GM19023 (cell line): Measurements from ENCODE around the gene DBP.
"Not testable (repeated sequence)": the region's sequence is repeated elsewhere in the genome, so short reads cannot be mapped to it uniquely, and the experiment has no call there.

Source experiments
- ATAC-seq: cut with Tn5 transposase; IDR thresholded peaks from one replicate; pipeline ENCODE4 v1.9.1; 2021; ENCODE audit warnings: mild to moderate bottlenecking, moderate library complexity; ENCODE audit not compliant: unreplicated experiment

The DBP gene, protein sequence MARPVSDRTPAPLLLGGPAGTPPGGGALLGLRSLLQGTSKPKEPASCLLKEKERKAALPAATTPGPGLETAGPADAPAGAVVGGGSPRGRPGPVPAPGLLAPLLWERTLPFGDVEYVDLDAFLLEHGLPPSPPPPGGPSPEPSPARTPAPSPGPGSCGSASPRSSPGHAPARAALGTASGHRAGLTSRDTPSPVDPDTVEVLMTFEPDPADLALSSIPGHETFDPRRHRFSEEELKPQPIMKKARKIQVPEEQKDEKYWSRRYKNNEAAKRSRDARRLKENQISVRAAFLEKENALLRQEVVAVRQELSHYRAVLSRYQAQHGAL

DNA sequence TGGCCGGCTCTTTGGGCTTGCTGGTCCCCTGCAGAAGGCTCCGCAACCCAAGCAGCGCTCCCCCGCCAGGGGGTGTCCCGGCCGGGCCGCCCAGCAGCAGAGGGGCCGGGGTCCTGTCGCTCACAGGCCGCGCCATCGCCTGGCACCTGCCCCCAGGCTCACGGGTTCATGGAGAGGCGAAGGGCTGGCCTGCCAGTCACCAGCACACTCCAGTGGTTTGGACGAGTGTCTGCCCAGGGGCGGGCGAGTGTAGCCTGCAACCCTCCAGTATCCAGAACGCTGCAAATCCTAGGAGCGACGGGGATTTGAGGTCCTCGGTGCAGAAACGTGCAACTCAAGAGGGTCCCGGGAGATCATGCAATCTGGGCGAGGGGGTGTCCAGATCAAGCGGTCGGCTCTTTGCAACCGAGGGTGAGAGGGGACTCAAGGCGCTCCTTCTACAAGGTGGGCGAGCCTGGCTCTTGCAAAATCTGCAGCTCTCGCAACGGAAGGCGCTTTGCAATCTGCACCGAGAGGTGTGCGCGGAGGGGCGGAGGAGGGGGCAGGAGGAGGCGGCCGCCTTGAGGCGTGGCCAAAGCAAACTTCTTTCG lies at the start of gene DBP:
Gene DBP (minus strand): TSS at position 521 of the 590 bp plus-strand sequence. CDS start 385 bp downstream, at position 136.
- ATAC-seq = no peak

DNA sequence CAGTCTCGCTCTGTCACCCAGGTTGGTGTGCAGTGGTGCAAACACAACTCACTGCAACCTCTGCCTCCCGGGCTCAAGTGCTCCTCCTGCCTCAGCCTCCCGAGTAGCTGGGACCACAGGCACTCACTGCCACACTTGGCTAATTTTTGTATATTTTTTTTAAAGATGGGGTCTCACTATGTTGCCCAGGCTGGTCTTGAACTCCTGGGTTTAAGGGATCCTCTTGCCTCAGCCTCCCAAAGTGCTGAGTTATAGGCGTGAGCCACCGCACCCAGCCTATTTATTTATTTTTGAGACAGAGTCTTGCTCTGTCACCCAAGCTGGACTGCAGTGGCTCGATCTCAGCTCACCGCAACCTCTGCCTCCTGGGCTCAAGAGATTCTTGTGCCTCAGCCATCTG lies 49.5 kb upstream of the DBP start:
- not testable (repeated sequence) for ATAC-seq

DNA sequence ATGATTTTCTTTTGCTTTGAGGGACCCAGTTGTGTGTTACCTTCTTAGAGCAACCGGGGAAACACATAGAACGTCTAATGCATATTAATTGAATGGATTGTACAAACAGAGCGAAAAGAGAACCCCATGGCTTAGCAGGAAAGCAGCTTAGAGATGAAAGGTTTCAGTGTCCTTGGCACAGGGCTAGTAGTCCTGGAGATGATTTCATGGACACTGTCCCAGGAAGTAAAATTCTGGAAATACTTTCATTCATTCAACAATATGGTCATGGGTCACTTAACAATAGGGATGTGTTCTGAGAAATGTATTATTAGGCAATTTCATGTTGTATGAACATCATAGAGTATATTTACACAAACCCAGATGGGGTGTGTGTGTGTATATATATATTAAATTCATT lies 48.9 kb upstream of the DBP start:
- ATAC-seq = no peak

DNA sequence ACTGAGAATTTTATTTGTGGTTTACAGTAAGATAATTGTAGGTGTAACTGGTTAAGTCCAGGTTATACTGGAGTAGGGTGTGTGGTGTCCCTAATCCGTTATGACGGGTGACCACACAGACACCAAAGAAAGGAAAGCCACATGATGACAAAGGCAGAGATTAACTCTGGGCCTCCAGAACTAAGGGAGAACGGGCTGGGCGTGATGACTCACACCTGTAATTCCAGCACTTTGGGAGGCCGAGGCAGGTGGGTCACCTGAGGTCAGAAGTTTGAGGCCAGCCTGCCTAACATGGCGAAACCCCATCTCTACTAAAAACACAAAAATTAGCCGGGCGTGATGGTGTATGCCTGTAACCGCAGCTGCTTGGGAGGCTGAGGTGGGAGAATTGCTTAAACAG lies 48.4 kb upstream of the DBP start:
- ATAC-seq = no peak

DNA sequence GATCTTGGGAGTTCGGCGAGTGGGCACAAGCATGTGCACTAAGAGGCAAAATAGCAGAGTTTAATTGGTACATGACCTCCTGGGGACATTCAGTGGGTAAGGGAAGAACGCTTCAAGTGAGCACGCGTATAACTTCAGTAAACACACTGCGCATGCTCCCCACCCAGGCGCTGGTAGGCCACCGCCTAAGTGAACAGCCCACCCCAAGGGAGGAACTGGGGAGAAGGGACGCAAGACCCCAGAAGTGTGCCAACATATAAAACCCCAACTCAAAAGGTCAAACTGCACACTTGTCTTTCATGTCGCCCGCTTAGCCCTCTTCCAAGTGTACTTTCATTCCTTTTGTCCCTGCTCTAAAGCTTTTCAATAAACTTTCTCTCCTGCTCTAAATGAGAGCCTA lies 46.2 kb upstream of the DBP start:
- no peak for ATAC-seq

DNA sequence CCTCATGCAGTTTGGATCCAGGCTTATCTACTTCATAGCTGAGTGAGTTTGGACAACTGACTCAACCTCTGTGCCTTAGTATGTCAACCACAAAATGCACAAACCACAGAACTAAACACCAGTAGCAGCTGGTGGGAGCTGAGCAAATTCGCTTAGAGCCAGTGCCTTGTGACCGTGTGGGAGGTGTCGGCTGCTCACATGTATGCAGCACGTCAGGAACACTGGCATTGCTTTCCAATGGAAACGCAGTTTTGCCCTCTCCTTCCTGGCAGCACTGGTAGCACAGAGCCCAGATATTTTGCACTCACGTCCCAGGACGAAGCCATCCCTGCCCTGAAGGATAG lies 43.9 kb upstream of the DBP start:
- ATAC-seq = no peak

DNA sequence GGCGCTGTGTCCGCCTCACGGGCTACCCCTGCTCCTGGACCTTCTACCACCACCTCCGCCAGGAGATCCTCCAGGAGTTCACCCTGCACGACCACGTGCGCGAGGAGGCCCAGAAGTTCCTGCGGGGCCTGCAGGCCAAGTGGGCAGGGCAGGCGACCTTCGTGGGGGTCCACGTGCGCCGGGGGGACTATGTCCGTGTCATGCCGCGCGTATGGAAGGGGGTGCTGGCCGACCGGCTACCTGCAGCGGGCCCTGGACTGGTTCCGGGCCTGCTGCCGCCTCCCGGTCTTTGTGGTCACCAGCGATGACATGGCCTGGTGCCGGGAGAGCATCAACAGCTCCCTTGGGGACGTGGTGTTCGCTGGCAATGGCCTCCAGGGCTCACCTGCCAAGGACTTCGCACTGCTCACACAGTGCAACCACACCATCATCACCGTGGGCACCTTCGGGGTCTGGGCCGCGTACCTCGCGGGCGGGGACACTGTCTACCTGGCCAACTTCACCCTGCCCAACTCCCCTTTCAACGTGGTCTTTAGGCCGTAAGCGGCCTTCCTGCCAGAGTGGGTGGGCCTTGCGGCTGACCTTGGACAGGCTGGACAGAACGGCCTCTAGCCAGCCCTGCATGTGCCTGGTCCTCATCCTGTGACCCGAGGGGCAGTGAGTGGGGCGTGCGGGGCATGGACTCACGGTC lies 43.4 kb upstream of the DBP start:
- ATAC-seq = no peak

DNA sequence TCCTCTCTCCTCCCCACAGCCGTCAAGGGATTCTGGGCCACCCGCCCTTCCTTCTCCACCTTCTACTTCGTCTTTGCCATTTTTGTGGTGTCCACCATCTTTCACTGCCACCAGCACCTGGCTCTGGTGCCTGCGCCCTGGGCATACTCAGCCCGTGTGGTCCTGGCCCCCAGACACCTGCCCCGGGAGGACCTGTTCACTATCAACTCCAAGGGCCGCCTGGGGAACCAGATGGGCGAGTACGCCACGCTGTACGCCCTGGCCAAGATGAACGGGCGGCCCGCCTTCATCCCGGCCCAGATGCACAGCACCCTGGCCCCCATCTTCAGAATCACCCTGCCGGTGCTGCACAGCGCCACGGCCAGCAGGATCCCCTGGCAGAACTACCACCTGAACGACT lies 42.8 kb upstream of the DBP start:
- not testable (repeated sequence) for ATAC-seq

DNA sequence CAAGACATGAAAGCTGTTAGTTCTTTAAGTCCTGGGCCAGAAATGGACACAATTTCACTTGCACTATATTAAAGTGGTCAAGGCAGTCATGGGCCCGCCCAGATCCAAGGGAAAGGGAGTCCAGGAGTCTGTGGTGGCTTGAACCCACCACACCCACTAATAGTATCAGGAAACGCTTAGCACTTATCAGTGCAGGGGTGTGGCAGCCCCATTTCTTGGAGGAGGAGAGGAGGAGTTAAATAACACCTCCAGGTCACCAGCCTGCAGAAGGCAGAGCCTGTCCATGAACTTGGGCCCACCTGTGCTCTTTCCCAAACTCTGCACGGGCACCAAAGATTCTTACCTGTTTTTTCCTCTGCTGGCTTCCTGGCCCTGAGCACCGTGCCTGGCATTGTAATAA lies 41.0 kb upstream of the DBP start:
- ATAC-seq = no peak

DNA sequence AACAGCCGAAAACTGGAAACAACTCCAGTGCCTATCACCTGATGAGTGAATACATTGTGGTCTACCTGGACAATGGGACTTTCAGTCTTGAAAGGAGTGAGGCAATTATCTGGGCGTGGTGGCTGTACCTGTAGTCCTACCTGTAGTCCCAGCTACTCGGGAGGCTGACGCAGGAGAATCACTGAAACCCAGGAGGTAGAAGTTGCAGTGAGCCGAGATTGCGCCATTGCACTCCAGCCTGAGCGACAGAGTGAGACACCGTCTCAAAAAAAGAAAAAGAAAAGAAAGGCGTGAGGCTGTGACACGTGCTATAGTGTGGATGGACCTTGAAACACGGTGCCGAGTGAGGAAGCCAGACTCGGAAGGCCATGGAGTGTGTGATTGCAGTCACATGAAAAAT lies 39.7 kb upstream of the DBP start:
- ATAC-seq = no peak

DNA sequence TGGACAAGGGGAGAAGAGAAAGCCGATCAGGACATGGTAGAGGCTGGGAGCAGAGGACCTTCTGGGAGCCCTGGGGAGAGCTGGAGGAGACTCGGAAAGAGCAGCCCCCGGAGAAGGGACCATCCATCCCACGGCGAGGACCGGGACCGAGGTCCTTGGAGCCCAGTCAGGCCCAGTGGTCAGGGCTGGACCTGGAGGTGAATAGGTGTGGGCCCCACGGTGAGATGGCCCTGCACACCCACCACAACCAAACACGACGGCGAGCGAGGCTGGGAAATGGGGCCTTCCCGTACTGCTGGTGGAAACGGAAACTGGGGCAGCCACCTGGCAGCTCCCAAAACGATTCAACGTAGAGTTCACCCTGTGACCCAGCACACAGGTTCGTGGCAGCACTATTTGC lies 39.3 kb upstream of the DBP start:
- ATAC-seq = no peak

DNA sequence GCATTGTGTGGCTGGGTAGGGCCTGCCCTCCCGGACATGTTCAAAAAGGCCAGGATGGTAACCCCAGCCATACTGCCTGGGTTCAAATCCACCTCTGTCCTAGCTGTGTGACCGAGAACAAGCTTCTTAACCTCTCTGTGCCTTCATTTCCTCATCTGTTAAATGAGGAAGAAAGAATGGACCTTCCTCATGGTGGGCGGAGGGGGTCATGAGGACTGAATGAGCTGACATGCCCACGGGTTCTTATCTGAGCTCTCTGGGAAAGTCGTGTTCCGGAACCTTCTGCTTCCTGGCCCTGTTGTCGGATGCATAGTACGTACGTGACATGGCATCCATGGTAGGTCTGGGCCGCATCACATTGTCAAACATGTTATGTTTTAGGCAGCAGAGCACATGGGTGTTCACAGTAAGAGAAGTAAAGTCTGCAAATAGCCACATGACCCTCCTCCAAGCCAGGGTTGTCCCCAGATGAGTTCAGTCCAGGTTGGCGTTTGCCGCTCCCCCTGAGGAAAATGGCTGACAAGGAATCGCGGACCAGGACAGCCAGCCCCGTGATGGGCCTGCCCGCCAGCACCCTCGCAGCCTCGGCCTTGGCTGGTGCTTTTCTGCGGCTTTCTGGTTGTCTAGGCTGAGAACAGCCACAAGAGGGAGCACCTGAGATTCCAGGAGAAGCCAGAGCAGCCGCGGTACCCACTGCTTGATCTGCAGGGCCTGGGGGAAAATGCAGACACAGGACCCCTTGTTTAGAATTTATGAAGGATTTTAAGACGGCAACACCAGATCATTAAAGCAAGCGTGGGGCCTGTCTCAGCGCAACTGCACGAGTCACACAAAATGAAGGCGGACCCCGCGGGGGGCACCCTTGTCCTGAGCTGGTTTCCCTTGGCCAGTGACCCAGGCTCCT lies 38.0 kb upstream of the DBP start:
- ATAC-seq = no peak

DNA sequence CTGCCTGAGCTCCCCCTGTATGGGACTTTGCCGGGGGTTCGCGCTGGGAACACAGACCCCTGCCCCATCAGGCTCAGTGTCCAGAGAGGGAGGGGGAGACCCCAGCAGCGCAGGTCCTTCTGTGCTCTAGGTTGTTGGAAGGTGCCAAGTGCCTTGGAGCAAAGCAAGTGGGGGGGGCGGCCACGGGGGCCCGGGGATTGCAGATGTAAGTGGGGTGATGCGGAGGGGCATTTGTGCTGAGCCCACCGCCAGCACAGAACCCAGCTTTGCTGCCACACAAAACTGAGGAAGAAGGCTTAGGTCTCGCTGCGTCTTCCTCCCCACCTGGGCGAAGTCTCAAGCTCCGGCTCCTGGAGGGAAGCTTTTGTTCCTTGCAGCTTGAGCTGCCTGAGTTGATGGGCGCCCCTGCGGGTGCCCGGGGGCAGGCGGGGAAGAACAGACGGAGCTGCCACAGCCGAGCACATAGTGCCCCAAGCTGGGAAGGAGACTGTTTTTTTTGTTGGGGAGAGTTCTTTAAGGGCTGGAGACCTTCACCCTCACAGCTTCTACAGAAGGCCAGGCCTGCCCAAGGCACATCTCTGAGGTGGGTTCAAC lies 37.1 kb upstream of the DBP start:
- no peak for ATAC-seq

DNA sequence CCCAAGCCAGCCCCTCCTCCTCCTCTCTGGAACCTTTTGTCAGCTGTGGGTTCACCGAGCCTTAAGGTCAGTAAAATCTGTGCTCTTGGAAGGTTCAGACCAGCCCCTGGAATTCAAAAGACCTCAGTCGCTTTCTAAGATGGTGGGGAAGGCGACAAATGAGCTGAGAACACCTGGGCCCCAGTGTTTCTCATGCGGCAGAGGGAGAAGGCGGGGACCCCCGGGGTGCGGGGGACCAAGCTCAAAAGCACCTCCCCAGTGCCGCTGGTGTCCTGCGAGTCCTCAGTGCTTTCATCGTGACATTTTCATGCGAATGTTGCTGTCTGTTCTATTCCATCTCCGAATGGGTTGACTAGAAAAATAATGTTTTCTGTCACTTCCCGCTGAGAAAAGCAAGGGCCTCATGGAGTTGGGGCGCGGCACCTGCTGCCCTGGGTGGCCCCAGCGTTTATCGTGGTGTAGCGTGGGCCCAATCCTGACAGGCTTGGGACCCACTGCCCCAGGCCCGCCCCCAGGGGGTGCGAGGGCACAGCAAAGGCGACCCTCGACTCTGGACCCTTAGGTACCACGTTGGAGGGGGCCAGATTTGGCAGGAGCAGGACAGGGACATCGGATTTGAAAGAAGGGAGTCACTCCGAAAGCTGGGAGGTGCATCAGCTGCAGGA lies 36.4 kb upstream of the DBP start:
- ATAC-seq = no peak

DNA sequence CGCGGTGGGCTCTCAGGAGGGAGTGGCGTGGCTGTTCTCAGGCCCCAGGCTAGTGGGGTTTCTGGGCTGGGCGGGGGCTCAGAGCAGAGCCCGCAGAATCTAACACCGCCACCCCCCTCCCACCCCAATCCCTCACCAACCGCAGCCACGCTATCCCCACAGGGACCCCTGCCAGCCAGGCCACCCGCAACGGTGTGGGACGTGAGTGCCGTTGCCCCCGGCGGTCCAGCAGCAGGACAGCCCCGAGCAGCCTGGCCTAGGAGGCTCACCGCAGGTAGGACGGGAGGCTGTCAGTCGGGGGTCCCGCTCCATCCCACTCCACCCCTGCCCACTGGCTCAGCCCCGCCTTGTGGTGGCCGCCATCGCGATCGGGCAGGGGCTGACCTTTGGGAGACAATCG lies 35.8 kb upstream of the DBP start, which contains the start of gene NTN5:
Gene NTN5 (minus strand): TSS at position 24 of the 400 bp plus-strand sequence. CDS start 2,031 bp downstream, outside the sequence.
- ATAC-seq = no peak

DNA sequence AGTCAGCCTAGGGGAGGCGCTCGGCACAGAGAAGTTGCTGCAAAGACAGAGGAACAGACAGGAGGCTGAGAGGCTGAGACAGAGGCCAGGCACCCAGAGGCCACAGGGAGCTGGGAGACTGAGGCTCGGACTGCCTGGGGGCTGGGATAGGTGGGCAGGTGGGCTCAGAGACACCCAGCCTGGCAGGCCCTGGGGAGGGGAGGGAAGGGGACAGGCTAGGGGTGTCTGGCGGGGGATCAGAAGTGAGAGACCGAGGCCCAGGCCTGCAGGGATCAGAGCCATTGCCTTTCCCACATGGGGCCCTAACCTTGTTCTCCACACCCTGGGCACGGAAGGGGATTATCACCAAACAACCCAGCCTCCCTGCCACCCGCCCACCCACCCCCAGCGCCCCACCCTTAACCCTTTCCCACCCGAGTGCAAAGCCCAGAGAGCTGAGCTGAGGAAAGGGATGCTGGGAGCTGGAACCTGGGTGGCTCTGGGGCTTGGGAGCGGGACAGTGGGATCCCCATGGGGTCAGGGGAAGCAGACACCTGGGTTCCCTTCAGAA lies 34.3 kb upstream of the DBP start:
- no peak for ATAC-seq

DNA sequence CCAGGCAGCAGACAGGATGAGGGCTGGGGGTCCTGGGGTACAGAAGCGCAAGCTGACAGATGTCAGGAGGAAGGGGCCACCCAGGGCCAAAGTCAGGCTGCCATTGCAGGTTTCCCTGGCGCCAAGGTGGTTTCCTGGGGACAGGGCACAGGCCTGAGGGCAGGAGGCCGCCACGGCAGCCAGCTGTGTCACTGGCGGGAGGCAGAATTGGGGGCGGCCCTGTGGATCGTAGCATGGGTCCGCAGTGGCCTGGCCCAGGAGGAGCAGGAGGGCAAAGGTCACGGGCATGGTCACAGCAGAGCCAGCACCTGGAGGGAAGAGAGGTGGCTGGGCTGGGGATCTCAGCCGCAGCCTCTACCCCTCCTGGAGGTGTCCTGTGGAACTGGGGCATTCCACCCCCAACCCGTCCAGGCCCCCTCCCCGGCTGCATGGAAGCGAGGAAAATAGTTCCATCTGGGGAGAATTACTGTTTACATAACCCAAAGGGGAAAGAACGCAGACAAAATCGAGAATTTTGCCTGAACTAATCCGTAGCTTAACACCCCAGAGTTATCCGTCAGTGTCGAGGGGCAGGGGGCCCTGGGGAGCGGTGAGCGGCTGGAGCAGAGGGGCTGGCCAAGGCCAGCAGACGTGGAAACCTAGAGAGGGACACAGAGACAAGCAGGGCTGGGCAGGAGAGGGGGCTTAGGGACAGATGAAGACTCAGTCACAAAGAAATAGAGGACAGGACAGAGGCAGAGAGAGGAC lies 33.7 kb upstream of the DBP start:
- no peak for ATAC-seq

DNA sequence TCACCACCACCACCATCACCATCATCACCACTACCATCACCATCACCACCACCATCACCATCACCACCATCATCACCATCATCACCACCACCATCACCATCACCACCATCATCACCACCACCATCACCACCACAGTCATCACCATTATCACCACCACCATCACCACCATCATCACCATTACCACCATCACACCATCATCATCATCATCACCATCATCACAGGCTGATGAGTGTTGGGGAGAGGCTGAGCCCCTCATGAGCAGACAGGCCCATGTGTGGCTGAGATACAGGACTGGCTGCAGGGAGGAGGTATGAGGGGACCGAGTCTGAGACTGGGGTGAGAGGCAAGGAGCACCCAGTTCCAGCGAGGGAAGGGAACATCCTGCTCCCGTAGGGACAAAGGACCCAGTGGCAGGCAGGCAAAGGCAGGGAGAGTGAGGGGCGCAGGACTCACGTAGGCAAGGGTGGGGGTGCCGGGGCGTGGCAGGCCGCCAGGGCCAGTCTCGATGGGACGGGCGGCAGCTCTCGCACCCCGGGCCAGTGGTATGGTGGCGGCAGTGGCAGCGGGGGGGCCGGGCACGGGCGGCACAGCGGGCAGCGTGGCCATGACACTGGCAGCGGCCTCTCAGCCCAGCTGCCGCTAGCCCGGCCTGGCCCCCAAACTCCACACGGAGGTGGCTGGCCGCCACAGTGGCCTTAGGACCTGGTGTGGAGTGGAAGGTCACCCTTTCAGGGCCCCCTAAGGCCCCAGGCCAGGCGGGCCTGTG lies 32.9 kb upstream of the DBP start:
- no peak for ATAC-seq

DNA sequence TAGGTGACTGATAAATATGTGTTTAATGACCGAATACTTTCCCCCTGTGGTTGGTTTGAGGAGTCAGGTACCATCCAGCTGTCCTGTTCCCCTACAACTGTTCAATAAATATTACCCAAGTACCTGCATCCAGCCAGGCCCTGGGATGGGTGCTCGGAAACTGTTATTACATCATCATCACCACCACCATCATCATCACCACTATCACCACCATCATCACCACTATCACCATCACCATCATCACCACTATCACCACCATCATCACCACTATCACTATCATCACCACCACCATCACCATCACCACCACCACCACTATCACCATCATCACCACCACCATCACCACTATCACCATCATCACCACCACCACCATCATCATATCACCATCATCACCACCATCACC lies 31.6 kb upstream of the DBP start:
- no peak for ATAC-seq
